Endothelial cell of umbilical vein (primary cell): ENCODE data around the gene PNLIPRP2. TPM values are rescaled to one million over a fixed set of nuclear protein-coding genes. Genes with fewer than 3 reads are reported as not detected.

Experiments used
- BruUV-seq: library from RNA; stranded (reverse); fragments of 400-500 nt; replicated peaks from 2 replicates; lab custom pipeline; 2021; lab: Mats Ljungman, UMichigan
- CTCF ChIA-PET: fragments of 300-600, 350-600 bp; sonication (Branson Sonifier 250); formaldehyde crosslinking; loops from one replicate; lab custom pipeline; 2021; ENCODE audit warnings: antibody characterized with exemption, inconsistent platforms; lab: Charles Lee
- POLR2A ChIA-PET: fragments of 300-600, 350-600 bp; sonication (Branson Sonifier 250); formaldehyde crosslinking; loops from one replicate; lab custom pipeline; 2021; ENCODE audit warnings: antibody characterized with exemption, inconsistent platforms; lab: Charles Lee
- DNase-seq: peaks from one replicate; pipeline ENCODE4 v3.0.0-alpha.2; 2011; ENCODE audit warnings: low read depth, low spot score
- FAIRE-seq: peaks from 2 replicates; lab custom pipeline; 2011; peaks lifted over from hg19 to GRCh38; lab: Jason Lieb, UNC
- H2AFZ ChIP-seq: 2 replicates; pipeline ENCODE4 v1.6.0; 2012; ENCODE audit warnings: low read depth, low read length, control low read depth, inconsistent platforms
- H3K27ac ChIP-seq: 2 replicates; pipeline ENCODE4 v1.5.1; 2011; ENCODE audit warnings: low read depth, mild to moderate bottlenecking, control low read depth, low read length, moderate library complexity; ENCODE audit not compliant: insufficient read depth
- H3K27me3 ChIP-seq, 2 experiments: 2 replicates each; pipeline versions ENCODE4 v1.6.0 to v1.6.1; 2011; ENCODE audit warnings: low read length in 2 of 2, mixed read lengths in 1 of 2; ENCODE audit not compliant: control insufficient read depth in 2 of 2, insufficient read depth in 2 of 2
- H3K36me3 ChIP-seq, 2 experiments: 2 replicates in 1 of 2; 3 replicates in 1 of 2; pipeline ENCODE4 v1.5.1; 2011; ENCODE audit warnings: low read length in 2 of 2, mild to moderate bottlenecking in 1 of 2, moderate library complexity in 1 of 2; ENCODE audit not compliant: control insufficient read depth in 2 of 2, insufficient read depth in 2 of 2; ENCODE audit errors: extremely low read depth in 1 of 2
- H3K4me1 ChIP-seq: 3 replicates; pipeline ENCODE4 v1.5.1; 2011; ENCODE audit warnings: mild to moderate bottlenecking, low read length; ENCODE audit not compliant: control insufficient read depth, insufficient read depth; ENCODE audit errors: extremely low read depth
- H3K4me2 ChIP-seq: 2 replicates; pipeline ENCODE4 v1.6.1; 2011; ENCODE audit warnings: low read length, control low read depth, mixed read lengths; ENCODE audit not compliant: insufficient read depth
- H3K4me3 ChIP-seq, 3 experiments: fragments of 200-600 bp in 1 of 3; sonication (generic), shearing (Covaris generic) in 1 of 3; replicated peaks in 1 of 3; 2 replicates each; pipeline ENCODE4 v1.5.1; 2011 to 2016; ENCODE audit warnings: control low read depth in 3 of 3, low read length in 3 of 3, mild to moderate bottlenecking in 2 of 3, inconsistent platforms in 1 of 3, low read depth in 1 of 3, moderate library complexity in 1 of 3; ENCODE audit not compliant: insufficient read depth in 1 of 3
- H3K79me2 ChIP-seq: 2 replicates; pipeline ENCODE4 v1.6.0; 2012; ENCODE audit warnings: low read length, inconsistent platforms; ENCODE audit not compliant: control insufficient read depth, insufficient read depth
- H3K9ac ChIP-seq: replicated peaks from 2 replicates; pipeline ENCODE3; 2011; ENCODE audit warnings: low read length, control low read depth; ENCODE audit not compliant: insufficient read depth; ENCODE audit errors: extremely low read depth
- H3K9me1 ChIP-seq: replicated peaks from 3 replicates; pipeline ENCODE4 v1.6.0; 2011; ENCODE audit warnings: mild to moderate bottlenecking, low read length; ENCODE audit not compliant: control insufficient read depth, insufficient read depth; ENCODE audit errors: extremely low read depth
- H3K9me3 ChIP-seq: replicated peaks from 2 replicates; pipeline ENCODE4 v1.5.1; 2012; ENCODE audit warnings: low read length, inconsistent platforms; ENCODE audit not compliant: control insufficient read depth, insufficient read depth
- H4K20me1 ChIP-seq: replicated peaks from 2 replicates; pipeline ENCODE3; 2011; ENCODE audit warnings: mild to moderate bottlenecking, low read length; ENCODE audit not compliant: control insufficient read depth, insufficient read depth; ENCODE audit errors: extremely low read depth
- EZH2 ChIP-seq: IDR thresholded peaks from 2 replicates; pipeline ENCODE4 v1.6.1; 2012; ENCODE audit warnings: borderline replicate concordance, low read depth, mild to moderate bottlenecking, moderate library complexity, low read length, inconsistent platforms; ENCODE audit not compliant: severe bottlenecking
- FOS ChIP-seq: IDR thresholded peaks from 2 replicates; pipeline ENCODE4 v1.6.1; 2011; ENCODE audit warnings: mild to moderate bottlenecking, low read length, moderate library complexity, borderline replicate concordance; ENCODE audit not compliant: insufficient read depth
- GATA2 ChIP-seq: IDR thresholded peaks from 2 replicates; pipeline ENCODE4 v1.7.0; 2011; ENCODE audit warnings: low read depth, mild to moderate bottlenecking, moderate library complexity, mixed read lengths, low read length; ENCODE audit not compliant: insufficient read length, insufficient read depth
- JUN ChIP-seq: IDR thresholded peaks from 2 replicates; pipeline ENCODE4 v1.6.1; 2011; ENCODE audit warnings: borderline replicate concordance, low read depth; ENCODE audit not compliant: insufficient read length, insufficient read depth
- dilution Hi-C: fragments of 300-500 bp; cut with MboI; formaldehyde crosslinking; loops from one replicate; pipeline ENCODE4 v1.15.0; 2019; ENCODE audit warnings: low sequenced_read_pairs; ENCODE audit not compliant: extremely low pct_ligation_motif_present
- intact Hi-C: fragments of 100-400 bp; cut with micrococcal nuclease; formaldehyde crosslinking; loops from one replicate; pipeline ENCODE4 v1.10.0; 2022
- polyA plus RNA-seq, 4 experiments: library from polyadenylated mRNA; depleted of rRNA in 3 of 4; stranded (reverse) in 3 of 4; unstranded in 1 of 4; fragments of >200 nt; gene quantifications; 2 replicates each; pipeline versions ENCODE4 v1.2.1 to v1.2.3, GENCODE V29; 2011 to 2012; ENCODE audit warnings: missing spikeins in 1 of 4
- total RNA-seq: library from RNA; stranded (reverse); gene quantifications from 2 replicates; pipeline ENCODE4 v1.2.3, GENCODE V29; 2021
- TF ChIP-seq, protein P1 (sequence below), 2 donors: IDR thresholded peaks; 1 replicate in 1 of 2; 2 replicates in 1 of 2; pipeline ENCODE4 v1.5.1; 2011; ENCODE audit warnings: low read length in 2 of 2, mild to moderate bottlenecking in 2 of 2, moderate library complexity in 2 of 2, control low read depth in 1 of 2, inconsistent platforms in 1 of 2, low read depth in 1 of 2; ENCODE audit not compliant: insufficient read depth in 1 of 2; ENCODE audit errors: extremely low read depth in 1 of 2

PNLIPRP2 gene
- total and polyA plus RNA-seq, 2 donors (not counting 3 experiments of a cell fraction or from before 2014, with no cell fraction given), result not detected

- POLR2A ChIA-PET, result no interaction called here
- no peaks in the 10 kb centered on the region for H3K4me1 ChIP-seq
- DNase-seq, result no peak
- no peak overlapping the region for H3K4me3 ChIP-seq
- H2AFZ ChIP-seq, result no peak overlapping the region
- CTCF ChIA-PET, result no interaction called here
- no peaks in the 10 kb centered on the region for H3K27me3 ChIP-seq
- intact Hi-C loops (no loop called here), dilution Hi-C loops (no loop called here)
- H3K79me2 ChIP-seq, result no peaks in the 10 kb centered on the region
- no peak overlapping the region for H3K27ac ChIP-seq
- H4K20me1 ChIP-seq, result no peaks in the 10 kb centered on the region
- no peak for TF ChIP-seq EZH2
- no peak for TF ChIP-seq JUN
- no peak for TF ChIP-seq GATA2
- TF ChIP-seq, protein P1, sequence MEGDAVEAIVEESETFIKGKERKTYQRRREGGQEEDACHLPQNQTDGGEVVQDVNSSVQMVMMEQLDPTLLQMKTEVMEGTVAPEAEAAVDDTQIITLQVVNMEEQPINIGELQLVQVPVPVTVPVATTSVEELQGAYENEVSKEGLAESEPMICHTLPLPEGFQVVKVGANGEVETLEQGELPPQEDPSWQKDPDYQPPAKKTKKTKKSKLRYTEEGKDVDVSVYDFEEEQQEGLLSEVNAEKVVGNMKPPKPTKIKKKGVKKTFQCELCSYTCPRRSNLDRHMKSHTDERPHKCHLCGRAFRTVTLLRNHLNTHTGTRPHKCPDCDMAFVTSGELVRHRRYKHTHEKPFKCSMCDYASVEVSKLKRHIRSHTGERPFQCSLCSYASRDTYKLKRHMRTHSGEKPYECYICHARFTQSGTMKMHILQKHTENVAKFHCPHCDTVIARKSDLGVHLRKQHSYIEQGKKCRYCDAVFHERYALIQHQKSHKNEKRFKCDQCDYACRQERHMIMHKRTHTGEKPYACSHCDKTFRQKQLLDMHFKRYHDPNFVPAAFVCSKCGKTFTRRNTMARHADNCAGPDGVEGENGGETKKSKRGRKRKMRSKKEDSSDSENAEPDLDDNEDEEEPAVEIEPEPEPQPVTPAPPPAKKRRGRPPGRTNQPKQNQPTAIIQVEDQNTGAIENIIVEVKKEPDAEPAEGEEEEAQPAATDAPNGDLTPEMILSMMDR (IDR thresholded peaks at IDR 0.05; ENCODE audit: extremely low read depth in 1 of 2, insufficient read depth in 1 of 2, low read depth in 1 of 2, low read length in 2 of 2), result no peak
- no peak for TF ChIP-seq FOS
- H3K9me3 ChIP-seq, result no peaks in the 10 kb centered on the region
- no peak overlapping the region for H3K9ac ChIP-seq
- H3K4me2 ChIP-seq, result no peak overlapping the region
- no TSS peak for BruUV-seq
- H3K36me3 ChIP-seq, result no peaks in the 10 kb centered on the region
- no peak for FAIRE-seq
- no peaks in the 10 kb centered on the region for H3K9me1 ChIP-seq
These were observed 13.6 kb downstream of the PNLIPRP2 start for GRCh38 chr10:116634126-116634975.
